LNCaP clone FGC (cell line): ENCODE measurements around the gene GRK6.

Experiments
- DNase-seq: peaks from one replicate; pipeline ENCODE4 v3.0.0-alpha.2; 2011; ENCODE audit warnings: low read depth
- H3K4me3 ChIP-seq: 2 replicates; pipeline ENCODE4 v1.5.1; 2011; ENCODE audit warnings: mild to moderate bottlenecking, low read depth, low read length, control low read depth
- TF ChIP-seq, protein P1 (sequence below): IDR thresholded peaks from 2 replicates; pipeline ENCODE4 v1.5.1; 2012; ENCODE audit warnings: mild to moderate bottlenecking; ENCODE audit not compliant: control insufficient read depth, insufficient read depth; ENCODE audit errors: extremely low read depth

GRK6 gene

DNA sequence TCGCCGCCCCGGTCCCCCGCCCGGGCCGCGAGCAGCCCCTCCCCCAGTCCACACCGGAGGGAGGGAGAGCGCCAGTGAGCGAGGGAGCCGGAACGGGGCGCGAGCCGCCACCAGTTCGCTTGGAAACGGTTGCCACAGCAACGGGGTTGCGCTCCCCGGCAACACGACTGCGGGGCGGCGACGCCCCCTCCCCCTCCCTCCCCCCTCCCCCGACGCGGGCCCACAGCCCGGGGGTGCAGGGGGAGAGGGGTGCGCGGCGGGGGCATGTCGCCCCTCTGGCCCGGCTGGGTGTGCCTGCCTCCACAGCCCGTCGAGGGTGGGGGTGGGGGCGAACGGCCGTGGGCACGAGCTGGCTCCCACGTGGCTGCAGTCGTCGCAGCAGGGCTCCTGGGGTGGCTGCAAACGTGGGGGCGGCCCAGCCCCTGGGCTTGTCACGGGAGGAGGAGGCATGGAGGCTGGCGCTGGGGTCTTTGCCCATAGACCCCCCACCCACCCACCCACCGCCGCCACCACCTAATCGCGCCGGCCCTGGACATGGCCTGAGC, 20.7 kb downstream of the GRK6 start:
- DNase-seq = no peak
- peak overlapping the region; percentile 55 for H3K4me3 ChIP-seq
- TF ChIP-seq, protein P1, sequence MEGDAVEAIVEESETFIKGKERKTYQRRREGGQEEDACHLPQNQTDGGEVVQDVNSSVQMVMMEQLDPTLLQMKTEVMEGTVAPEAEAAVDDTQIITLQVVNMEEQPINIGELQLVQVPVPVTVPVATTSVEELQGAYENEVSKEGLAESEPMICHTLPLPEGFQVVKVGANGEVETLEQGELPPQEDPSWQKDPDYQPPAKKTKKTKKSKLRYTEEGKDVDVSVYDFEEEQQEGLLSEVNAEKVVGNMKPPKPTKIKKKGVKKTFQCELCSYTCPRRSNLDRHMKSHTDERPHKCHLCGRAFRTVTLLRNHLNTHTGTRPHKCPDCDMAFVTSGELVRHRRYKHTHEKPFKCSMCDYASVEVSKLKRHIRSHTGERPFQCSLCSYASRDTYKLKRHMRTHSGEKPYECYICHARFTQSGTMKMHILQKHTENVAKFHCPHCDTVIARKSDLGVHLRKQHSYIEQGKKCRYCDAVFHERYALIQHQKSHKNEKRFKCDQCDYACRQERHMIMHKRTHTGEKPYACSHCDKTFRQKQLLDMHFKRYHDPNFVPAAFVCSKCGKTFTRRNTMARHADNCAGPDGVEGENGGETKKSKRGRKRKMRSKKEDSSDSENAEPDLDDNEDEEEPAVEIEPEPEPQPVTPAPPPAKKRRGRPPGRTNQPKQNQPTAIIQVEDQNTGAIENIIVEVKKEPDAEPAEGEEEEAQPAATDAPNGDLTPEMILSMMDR = no peak

GRCh38 chr5:177447611-177448243, 21.3 kb downstream of the GRK6 start:
- H3K4me3 ChIP-seq = peak overlapping the region; percentile 55
- no peak for DNase-seq
- TF ChIP-seq, protein P1 = no peak

DNA sequence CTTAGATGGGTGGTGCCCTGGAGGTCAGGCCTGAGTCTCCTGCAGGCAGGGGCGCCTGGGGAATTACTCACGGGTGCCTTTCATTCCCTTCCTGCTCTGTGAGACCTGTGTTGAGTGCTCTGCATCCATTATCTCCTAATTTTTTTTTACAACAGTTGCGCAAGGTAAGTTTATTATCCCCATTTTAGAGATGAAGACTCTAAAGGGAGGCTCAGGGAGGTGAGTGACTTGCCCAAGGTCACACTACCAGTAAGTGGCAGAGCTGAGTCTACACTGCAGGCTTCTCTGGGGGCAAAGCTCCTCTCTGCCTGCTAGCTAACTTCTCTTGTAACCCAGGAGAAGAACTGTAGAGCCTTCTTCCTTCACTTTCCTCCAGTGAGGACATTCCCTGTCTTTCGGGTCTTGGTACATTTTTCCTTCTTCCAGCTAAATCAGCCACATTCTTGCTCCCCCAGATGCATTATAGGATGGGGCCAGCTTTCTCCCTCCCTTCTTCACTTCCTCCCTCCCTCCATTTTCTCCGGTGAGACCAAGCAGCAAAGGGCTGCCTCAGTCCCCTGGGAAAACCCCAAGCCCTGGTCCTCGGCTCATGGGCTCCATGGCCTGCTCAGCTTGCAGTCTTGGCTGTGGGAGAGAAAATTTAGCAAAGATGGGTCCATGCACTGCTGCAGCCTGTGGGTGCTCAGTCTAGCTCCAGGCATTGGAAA, 21.9 kb downstream of the GRK6 start:
- no peak for DNase-seq
- peak overlapping the region; percentile 55 for H3K4me3 ChIP-seq
- TF ChIP-seq, protein P1 = no peak

DNA sequence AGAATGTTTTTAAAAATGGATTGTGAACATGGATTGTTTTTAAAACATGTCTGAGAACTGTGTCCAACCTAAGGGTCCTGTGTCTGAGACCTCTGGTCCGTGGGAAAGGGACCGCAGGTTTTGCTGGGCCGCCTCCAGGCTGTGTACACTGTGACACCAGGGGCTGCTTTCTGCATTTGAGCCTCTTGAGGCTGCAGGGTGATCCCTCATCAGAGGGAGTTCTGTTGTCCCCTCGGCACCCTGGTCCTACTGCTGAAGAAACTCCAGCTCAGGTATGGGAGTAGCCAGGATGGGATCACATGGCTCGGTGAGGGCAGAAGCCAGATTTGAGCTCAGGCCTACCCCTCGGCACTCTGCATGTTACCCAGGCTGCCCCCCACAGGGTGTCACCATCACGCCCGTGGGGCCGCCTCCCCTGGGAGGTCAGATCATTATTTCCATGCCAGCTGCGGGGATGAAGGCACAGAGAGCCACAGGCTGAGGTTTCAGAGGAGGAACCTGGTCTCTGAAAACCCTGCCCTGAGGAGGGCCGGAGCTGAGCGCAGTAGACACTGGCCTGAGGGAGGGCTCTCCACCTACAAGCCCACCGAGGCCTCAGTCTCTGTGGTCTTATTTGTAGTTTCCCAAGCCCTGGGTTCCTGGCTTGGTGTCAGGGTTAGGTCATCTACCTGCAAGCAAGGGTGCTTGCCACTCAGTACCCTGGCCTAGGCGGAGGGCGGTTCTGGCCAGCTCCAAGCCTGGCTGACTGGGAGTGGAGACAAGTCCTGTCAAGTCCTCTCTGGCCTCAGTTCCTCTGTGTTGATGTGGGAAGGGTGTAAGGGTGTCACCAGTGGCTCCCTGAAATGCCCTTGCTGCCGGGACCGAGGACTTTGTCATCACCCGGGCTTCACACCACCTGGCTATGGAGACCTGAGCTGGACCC, 22.9 kb downstream of the GRK6 start:
- H3K4me3 ChIP-seq = no peak overlapping the region
- no peak for DNase-seq
- TF ChIP-seq, protein P1 = no peak

DNA sequence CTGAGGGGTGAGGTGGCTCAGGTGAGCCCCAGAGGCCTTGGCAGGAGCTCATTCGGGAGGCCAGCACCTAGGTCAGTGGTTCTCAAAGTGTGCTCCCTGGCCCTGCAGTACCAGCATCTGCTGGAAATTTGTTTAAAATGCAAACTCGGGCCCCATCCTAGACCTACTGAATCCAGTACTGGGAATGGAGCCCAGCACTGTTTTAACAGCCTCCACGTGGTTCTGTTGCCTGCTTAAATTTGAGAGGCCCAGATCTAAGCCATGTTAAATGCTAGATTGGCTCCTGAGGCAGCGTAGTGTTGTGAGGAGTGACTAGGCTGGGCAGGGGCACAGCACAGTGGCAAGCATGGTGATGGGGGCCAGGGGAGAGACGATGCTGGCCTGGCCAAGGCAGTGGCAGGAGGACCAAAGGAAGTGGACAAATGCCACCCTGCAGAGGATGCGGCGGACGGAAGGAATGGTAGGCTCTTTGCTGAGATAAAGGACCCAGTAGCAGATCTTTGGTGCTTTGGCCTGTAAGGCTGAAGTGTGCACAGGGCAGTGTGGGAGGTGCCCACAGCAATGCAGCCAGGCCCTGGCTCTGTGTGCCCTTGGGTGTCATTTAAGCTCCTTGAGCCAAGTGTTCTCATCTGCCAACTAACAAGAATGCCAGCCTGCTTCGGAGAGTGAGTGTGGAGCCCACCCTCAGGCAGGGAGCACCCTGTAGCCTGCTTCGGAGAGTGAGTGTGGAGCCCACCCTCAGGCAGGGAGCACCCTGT, 24.4 kb downstream of the GRK6 start:
- no peak for DNase-seq
- TF ChIP-seq, protein P1 = no peak
- H3K4me3 ChIP-seq = no peak overlapping the region

- TF ChIP-seq, protein P1 = no peak
- no peak for DNase-seq
- H3K4me3 ChIP-seq = no peak overlapping the region
These were observed 26.5 kb downstream of the GRK6 start for GRCh38 chr5:177452688-177453638.
